Tibial nerve (tissue), 4 donors: ENCODE measurements around the gene HIGD1A.

ENCODE experiments used
- CTCF ChIP-seq, 5 experiments: fragments of 200-600 bp in 3 of 5; fragments of 450-650 bp in 2 of 5; sonication (generic) in 3 of 5; IDR thresholded peaks; one replicate each; pipeline ENCODE4 v1.5.1; 2016 to 2019; ENCODE audit warnings: antibody characterized with exemption in 5 of 5, mild to moderate bottlenecking in 3 of 5, moderate library complexity in 2 of 5
- EP300 ChIP-seq, 2 donors: sonication (generic); formaldehyde crosslinking; IDR thresholded peaks; one replicate each; pipeline ENCODE4 v1.6.1; 2017; ENCODE audit warnings: antibody characterized with exemption in 2 of 2, mild to moderate bottlenecking in 1 of 2
- POLR2A ChIP-seq, 2 donors: fragments of 450-650 bp; IDR thresholded peaks; one replicate each; pipeline ENCODE4 v1.6.1; 2017; ENCODE audit warnings: antibody characterized with exemption in 2 of 2, mild to moderate bottlenecking in 2 of 2, moderate library complexity in 2 of 2

- TF ChIP-seq CTCF (IDR thresholded peaks at IDR 0.05): no peak
- TF ChIP-seq EP300 (IDR thresholded peaks at IDR 0.05): no peak
- TF ChIP-seq POLR2A (IDR thresholded peaks at IDR 0.05): no peak
Measured at GRCh38 chr3:42756681-42757213, 47.5 kb downstream of the HIGD1A start.
